ENCODE results near the gene ALDH3B1.

- TF ChIP-seq, protein P1, sequence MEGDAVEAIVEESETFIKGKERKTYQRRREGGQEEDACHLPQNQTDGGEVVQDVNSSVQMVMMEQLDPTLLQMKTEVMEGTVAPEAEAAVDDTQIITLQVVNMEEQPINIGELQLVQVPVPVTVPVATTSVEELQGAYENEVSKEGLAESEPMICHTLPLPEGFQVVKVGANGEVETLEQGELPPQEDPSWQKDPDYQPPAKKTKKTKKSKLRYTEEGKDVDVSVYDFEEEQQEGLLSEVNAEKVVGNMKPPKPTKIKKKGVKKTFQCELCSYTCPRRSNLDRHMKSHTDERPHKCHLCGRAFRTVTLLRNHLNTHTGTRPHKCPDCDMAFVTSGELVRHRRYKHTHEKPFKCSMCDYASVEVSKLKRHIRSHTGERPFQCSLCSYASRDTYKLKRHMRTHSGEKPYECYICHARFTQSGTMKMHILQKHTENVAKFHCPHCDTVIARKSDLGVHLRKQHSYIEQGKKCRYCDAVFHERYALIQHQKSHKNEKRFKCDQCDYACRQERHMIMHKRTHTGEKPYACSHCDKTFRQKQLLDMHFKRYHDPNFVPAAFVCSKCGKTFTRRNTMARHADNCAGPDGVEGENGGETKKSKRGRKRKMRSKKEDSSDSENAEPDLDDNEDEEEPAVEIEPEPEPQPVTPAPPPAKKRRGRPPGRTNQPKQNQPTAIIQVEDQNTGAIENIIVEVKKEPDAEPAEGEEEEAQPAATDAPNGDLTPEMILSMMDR (IDR thresholded peaks at IDR 0.05; ENCODE audit: poor library complexity): no peak
- TF ChIP-seq EZH2phosphoT487 (IDR thresholded peaks at IDR 0.05; ENCODE audit: low read depth, severe bottlenecking, unreplicated experiment) (no peak), EZH2 (IDR thresholded peaks at IDR 0.05; ENCODE audit: borderline replicate concordance) (no peak)
These were observed 57.9 kb downstream of the ALDH3B1 start for GRCh38 chr11:68067991-68068390.

Measured in hepatocyte (in vitro differentiated cells).